Measurements from ENCODE around the gene MAGEF1. TPM values are rescaled to one million over a fixed set of nuclear protein-coding genes. Genes with fewer than 3 reads are reported as not detected.
A peak's percentile ranks its signal among the peaks of the same experiment; 100 is the strongest.

MAGEF1 gene
- total and polyA plus RNA-seq, 2 of the 13 experiments (the other 11 are each of a cell fraction or from before 2014, with no cell fraction given): 26.0 to 62.4 TPM

DNA sequence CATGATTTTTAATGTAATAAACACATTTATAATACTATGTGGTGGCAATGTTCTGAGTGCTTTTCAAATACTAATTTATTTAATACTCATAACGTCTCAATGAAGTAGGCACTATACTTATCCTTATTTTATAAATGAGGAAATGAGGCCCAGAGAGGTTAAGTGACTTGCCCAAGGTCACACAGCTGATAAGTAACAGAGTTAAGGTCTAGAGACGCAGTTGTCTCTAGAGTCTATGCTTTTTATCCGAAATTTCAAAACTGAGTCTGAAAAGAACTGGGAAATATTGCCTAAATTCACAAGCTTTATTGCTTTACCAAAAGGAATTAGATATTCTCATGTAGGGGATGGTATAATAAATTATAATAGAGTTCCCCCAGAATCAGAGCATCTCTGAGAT lies 31.4 kb upstream of the MAGEF1 start:
- no peak overlapping the region for H3K4me2 ChIP-seq (ENCODE audit: low read depth, low read length)
- CTCF ChIA-PET (ENCODE audit: low intra/inter-chr PET ratio, low total read pairs): no interaction called here

DNA sequence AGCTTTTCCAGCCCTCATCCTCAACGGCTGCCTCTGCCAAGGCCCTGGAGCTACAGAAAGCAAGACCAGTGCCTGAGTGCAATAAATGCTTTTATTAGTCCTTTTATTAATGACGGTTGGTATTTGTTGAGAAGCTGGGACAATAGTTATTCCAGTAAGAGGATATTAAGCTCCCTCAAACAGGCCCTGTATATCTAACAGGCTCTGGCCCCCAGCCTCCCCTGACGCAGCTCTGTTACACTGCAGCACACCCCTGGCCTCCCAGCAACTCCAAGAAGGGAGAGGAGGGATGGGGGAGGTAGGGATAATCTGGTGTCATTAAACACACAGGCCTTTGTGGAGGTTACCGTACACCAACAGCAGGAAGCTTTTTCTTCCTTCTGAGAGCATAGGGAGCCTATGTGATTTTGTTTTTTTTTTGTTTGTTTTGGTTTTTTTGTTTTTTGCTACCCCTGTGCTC lies 30.8 kb upstream of the MAGEF1 start:
- FAIRE-seq: no peak
- Histone ChIP-seq H3K4me1 (ENCODE audit: insufficient read depth, low read length) (no peaks in the 10 kb centered on the region), H4K20me1 (ENCODE audit: insufficient read depth, low read length) (no peaks in the 10 kb centered on the region), H3K4me3 (replicated peaks in 1 of 3; ENCODE audit: insufficient read depth in 1 of 3, low read depth in 2 of 3, low read length in 3 of 3) (no peak overlapping the region), H3K9ac (ENCODE audit: insufficient read depth, low read depth, low read length) (no peak overlapping the region), H3K79me2 (ENCODE audit: insufficient read depth, low read length) (no peaks in the 10 kb centered on the region), H3K27me3 (ENCODE audit: control insufficient read depth in 1 of 2, insufficient read depth in 2 of 2, low read length in 2 of 2) (peaks cover 0 to 38% of the 10 kb centered on the region in 2 experiments; a peak in 4 of 5 replicates), H3K4me2 (ENCODE audit: low read depth, low read length) (no peak overlapping the region), H3K27ac (ENCODE audit: extremely low read length, insufficient read depth, low read length) (no peak overlapping the region), H3K9me3 (ENCODE audit: low read length) (no peaks in the 10 kb centered on the region), H2AFZ (ENCODE audit: low read length) (no peak overlapping the region), H3K36me3 (replicated peaks in 1 of 2; ENCODE audit: control insufficient read depth in 1 of 2, insufficient read depth in 2 of 2, low read length in 2 of 2) (no peaks in the 10 kb centered on the region)
- in situ Hi-C loops (cut with HindIII; ENCODE audit: extremely low pct_ligation_motif_present, low pct_unique_long_range_greater_than_20kb): no loop called here
- BruUV-seq (replicated peaks): no TSS peak
- POLR2A ChIA-PET: no interaction called here
- CTCF ChIA-PET (ENCODE audit: low intra/inter-chr PET ratio, low total read pairs): no interaction called here
- intact Hi-C loops (cut with micrococcal nuclease; ENCODE audit: unreplicated experiment): no loop called here
- ATAC-seq: no peak
- no peak for DNase-seq (ENCODE audit: low spot score)
- WGBS (ENCODE audit: low lambda C conversion rate): 23% methylated on average over 4 of the region's 4 CpGs
- no peak for TF ChIP-seq ZNF101 (CRISPR knock-in tag; IDR thresholded peaks at IDR 0.05; ENCODE audit: borderline replicate concordance, low read depth)
- no peak for TF ChIP-seq ZNF354B (CRISPR knock-in tag; IDR thresholded peaks at IDR 0.05)
- no peak for TF ChIP-seq ZNF549 (CRISPR knock-in tag; IDR thresholded peaks at IDR 0.05)
- no peak for TF ChIP-seq KDM1A (CRISPR knock-in tag; IDR thresholded peaks at IDR 0.05)
- TF ChIP-seq MTA1 (CRISPR knock-in tag; IDR thresholded peaks at IDR 0.05; ENCODE audit: borderline replicate concordance): no peak
- no peak for TF ChIP-seq CHCHD3 (CRISPR knock-in tag; IDR thresholded peaks at IDR 0.05)
- TF ChIP-seq, protein P1, sequence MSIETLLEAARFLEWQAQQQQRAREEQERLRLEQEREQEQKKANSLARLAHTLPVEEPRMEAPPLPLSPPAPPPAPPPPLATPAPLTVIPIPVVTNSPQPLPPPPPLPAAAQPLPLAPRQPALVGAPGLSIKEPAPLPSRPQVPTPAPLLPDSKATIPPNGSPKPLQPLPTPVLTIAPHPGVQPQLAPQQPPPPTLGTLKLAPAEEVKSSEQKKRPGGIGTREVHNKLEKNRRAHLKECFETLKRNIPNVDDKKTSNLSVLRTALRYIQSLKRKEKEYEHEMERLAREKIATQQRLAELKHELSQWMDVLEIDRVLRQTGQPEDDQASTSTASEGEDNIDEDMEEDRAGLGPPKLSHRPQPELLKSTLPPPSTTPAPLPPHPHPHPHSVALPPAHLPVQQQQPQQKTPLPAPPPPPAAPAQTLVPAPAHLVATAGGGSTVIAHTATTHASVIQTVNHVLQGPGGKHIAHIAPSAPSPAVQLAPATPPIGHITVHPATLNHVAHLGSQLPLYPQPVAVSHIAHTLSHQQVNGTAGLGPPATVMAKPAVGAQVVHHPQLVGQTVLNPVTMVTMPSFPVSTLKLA (IDR thresholded peaks at IDR 0.05): no peak
- TF ChIP-seq, protein P2, sequence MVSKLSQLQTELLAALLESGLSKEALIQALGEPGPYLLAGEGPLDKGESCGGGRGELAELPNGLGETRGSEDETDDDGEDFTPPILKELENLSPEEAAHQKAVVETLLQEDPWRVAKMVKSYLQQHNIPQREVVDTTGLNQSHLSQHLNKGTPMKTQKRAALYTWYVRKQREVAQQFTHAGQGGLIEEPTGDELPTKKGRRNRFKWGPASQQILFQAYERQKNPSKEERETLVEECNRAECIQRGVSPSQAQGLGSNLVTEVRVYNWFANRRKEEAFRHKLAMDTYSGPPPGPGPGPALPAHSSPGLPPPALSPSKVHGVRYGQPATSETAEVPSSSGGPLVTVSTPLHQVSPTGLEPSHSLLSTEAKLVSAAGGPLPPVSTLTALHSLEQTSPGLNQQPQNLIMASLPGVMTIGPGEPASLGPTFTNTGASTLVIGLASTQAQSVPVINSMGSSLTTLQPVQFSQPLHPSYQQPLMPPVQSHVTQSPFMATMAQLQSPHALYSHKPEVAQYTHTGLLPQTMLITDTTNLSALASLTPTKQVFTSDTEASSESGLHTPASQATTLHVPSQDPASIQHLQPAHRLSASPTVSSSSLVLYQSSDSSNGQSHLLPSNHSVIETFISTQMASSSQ (IDR thresholded peaks at IDR 0.05; ENCODE audit: low read depth): no peak
- TF ChIP-seq, protein P2 (CRISPR knock-in tag; IDR thresholded peaks at IDR 0.05; ENCODE audit: borderline replicate concordance): no peak
- TF ChIP-seq, protein P3, sequence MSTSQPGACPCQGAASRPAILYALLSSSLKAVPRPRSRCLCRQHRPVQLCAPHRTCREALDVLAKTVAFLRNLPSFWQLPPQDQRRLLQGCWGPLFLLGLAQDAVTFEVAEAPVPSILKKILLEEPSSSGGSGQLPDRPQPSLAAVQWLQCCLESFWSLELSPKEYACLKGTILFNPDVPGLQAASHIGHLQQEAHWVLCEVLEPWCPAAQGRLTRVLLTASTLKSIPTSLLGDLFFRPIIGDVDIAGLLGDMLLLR (CRISPR knock-in tag; IDR thresholded peaks at IDR 0.05): no peak

More for the DNA sequence above, 31.4 kb upstream of the MAGEF1 start:
- TF ChIP-seq STAT5B (CRISPR knock-in tag; IDR thresholded peaks at IDR 0.05) (no peak), ZSCAN22 (CRISPR knock-in tag; IDR thresholded peaks at IDR 0.05) (no peak), NR2F1 (CRISPR knock-in tag; IDR thresholded peaks at IDR 0.05) (no peak), ZNF768 (CRISPR knock-in tag; IDR thresholded peaks at IDR 0.05) (peak; percentile 29; the same call in 1 of the 2 replicates)
- no peaks in the 10 kb centered on the region for H3K4me1 ChIP-seq (ENCODE audit: insufficient read depth, low read length)
- BruUV-seq (replicated peaks): no TSS peak
- POLR2A ChIA-PET: no interaction called here
- H3K9me3 ChIP-seq (ENCODE audit: low read length): no peaks in the 10 kb centered on the region
- 0% methylated on average over 3 of the region's 3 CpGs for WGBS (ENCODE audit: low lambda C conversion rate)
- H3K36me3 ChIP-seq (replicated peaks in 1 of 2; ENCODE audit: control insufficient read depth in 1 of 2, insufficient read depth in 2 of 2, low read length in 2 of 2): no peaks in the 10 kb centered on the region
- in situ Hi-C loops (cut with HindIII; ENCODE audit: extremely low pct_ligation_motif_present, low pct_unique_long_range_greater_than_20kb): no loop called here
- H3K79me2 ChIP-seq (ENCODE audit: insufficient read depth, low read length): no peaks in the 10 kb centered on the region
- ATAC-seq (no peak), DNase-seq (ENCODE audit: low spot score) (no peak), FAIRE-seq (no peak)
- H3K4me3 ChIP-seq (replicated peaks in 1 of 3; ENCODE audit: insufficient read depth in 1 of 3, low read depth in 2 of 3, low read length in 3 of 3): no peak overlapping the region
- no peak overlapping the region for H3K27ac ChIP-seq (ENCODE audit: extremely low read length, insufficient read depth, low read length)
- no peak overlapping the region for H3K9ac ChIP-seq (ENCODE audit: insufficient read depth, low read depth, low read length)
- no peaks in the 10 kb centered on the region for H4K20me1 ChIP-seq (ENCODE audit: insufficient read depth, low read length)
- intact Hi-C loops (cut with micrococcal nuclease; ENCODE audit: unreplicated experiment): no loop called here
- no peak overlapping the region for H2AFZ ChIP-seq (ENCODE audit: low read length)
- H3K27me3 ChIP-seq (ENCODE audit: control insufficient read depth in 1 of 2, insufficient read depth in 2 of 2, low read length in 2 of 2): peaks cover 0 to 43% of the 10 kb centered on the region in 2 experiments; a peak in 4 of 5 replicates
